HFF-Myc (cell line): ENCODE data around the gene ARFGAP1.

ENCODE experiments used
- DNase-seq: peaks from one replicate; pipeline ENCODE4 v3.0.0-alpha.2; 2011; ENCODE audit warnings: low read depth; ENCODE audit errors: extremely low read depth
- H3K4me3 ChIP-seq: replicated peaks from 2 replicates; pipeline ENCODE4 v1.5.1; 2011; ENCODE audit warnings: low read depth, mild to moderate bottlenecking, control low read depth, low read length
- TF ChIP-seq, protein P1 (sequence below): IDR thresholded peaks from 2 replicates; pipeline ENCODE4 v1.5.1; 2012; ENCODE audit warnings: mild to moderate bottlenecking, low read depth, low read length, control low read depth; ENCODE audit errors: missing control alignments

ARFGAP1 gene

DNA sequence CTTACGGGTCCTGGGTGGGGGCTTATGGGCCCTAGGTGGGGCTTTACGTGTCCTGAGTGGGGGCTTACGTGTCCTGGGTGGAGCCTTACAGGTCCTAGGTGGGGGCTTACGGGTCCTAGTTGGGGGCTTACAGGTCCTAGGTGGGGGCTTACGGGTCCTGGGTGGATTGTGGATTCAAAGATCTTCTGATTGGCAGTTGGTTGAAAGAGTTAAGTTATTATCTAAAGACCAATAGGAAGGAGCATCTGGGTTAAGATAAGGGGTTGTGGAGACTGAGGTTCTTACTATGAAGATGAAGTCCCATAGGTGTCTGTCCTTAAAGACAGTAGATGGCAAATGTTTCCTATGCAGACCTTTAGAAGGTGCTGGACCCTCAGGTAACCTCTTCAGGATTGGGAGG lies 45.4 kb upstream of the ARFGAP1 start:
- no peak for DNase-seq
- no peak overlapping the region for H3K4me3 ChIP-seq
- TF ChIP-seq, protein P1, sequence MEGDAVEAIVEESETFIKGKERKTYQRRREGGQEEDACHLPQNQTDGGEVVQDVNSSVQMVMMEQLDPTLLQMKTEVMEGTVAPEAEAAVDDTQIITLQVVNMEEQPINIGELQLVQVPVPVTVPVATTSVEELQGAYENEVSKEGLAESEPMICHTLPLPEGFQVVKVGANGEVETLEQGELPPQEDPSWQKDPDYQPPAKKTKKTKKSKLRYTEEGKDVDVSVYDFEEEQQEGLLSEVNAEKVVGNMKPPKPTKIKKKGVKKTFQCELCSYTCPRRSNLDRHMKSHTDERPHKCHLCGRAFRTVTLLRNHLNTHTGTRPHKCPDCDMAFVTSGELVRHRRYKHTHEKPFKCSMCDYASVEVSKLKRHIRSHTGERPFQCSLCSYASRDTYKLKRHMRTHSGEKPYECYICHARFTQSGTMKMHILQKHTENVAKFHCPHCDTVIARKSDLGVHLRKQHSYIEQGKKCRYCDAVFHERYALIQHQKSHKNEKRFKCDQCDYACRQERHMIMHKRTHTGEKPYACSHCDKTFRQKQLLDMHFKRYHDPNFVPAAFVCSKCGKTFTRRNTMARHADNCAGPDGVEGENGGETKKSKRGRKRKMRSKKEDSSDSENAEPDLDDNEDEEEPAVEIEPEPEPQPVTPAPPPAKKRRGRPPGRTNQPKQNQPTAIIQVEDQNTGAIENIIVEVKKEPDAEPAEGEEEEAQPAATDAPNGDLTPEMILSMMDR = no peak

DNA sequence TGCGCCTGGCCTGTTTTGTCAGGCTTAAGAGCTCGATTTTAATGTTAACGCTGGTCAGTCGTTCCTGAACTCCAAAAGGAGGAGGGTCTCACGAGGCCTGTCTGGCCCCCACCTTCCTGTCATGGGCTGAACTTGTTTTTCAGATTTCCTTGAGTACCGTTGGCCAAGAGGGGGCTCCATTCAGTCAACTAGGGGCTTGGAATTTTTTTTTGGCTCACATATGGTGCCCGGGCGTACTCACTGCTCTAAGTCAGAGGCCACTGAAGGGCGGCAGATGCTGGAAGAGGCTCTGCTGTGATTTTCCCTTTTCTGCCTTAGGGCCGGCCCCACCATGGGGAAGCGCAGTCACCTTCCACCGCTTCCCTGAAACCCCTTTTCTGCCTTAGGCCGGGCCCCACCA lies 43.8 kb upstream of the ARFGAP1 start:
- TF ChIP-seq, protein P1 = no peak
- no peak overlapping the region for H3K4me3 ChIP-seq
- DNase-seq = no peak

DNA sequence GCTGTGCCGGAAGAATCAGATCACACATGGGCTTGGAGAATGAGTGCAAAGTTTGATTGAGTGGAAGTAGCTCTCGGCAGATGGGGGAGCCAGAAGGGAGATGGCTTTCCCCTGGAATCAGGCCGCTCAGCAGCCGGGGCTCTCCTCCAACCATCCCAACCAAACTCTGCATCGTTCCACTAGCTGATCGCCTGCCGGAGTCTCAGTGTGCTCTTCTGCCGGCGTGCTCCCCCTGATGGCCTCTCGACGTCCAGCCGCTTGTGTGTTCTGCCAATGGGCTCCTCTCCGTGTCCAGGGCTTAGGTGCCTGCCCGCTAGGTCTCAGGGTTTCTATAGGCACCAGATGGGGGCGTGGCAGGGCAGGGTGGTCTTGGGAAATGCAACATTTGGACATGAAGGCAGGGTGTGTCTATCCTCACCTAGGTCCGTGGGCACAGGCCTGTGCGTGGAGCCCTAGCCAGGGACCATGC lies 41.8 kb upstream of the ARFGAP1 start:
- H3K4me3 ChIP-seq = no peak overlapping the region
- no peak for DNase-seq
- TF ChIP-seq, protein P1 = peak; percentile 56

DNA sequence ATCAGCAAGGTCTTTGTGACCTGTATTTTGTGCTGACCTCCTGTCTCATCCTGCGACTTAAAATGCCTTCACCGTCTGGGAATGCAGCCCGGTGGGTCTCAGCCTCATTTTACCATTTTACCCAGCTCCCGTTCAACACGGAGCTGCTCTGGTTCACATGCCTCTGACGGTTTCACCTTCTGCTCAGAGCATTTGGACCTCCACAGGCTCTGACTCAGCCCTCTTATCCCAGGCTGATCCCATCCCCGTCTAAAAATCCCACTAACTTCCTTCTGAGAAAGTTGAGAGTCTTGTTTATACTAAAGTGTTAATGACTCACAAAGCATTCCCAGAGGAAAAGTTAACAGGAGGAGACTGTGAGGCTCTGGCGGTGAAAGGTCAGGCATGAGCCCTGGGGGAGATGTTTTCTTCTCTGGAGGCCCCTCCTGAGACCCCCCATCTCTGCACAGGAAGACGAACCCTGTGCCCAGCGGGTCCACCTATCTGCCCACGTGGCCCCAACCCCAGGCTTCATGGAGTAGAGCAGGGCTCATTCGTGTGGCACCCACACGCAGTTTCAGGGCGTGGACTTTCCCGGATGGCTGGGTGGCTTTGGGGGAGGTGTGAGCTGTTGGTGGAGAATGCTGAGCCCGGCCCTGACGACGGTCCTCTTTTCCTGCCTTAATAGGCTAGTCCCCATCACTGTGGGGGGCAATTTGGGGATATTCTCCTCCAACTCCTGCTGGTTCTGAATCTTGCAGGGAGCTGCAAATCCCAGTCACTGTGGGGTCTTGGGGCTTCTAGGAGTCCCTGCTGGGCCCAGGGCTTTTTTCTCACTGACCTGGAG lies 40.2 kb upstream of the ARFGAP1 start:
- peak; percentile 70 for DNase-seq
- no peak overlapping the region for H3K4me3 ChIP-seq

DNA sequence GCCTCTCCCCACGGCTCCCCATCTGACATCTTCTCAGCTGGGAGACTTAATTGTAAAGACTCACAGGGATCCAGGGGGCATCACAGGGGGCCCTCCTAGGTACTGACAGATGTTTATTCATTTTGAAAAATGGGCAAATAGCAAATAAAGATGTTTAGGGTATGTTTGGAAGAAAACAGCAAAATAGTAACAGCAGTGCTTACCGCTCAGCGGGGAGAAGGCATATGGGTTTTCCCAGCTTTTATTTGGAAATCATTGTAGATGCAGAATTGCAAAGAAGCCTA lies 39.6 kb upstream of the ARFGAP1 start:
- no peak overlapping the region for H3K4me3 ChIP-seq
- DNase-seq = no peak
- TF ChIP-seq, protein P1 = no peak

More for the DNA sequence above, 40.2 kb upstream of the ARFGAP1 start:
- TF ChIP-seq, protein P1 = no peak

DNA sequence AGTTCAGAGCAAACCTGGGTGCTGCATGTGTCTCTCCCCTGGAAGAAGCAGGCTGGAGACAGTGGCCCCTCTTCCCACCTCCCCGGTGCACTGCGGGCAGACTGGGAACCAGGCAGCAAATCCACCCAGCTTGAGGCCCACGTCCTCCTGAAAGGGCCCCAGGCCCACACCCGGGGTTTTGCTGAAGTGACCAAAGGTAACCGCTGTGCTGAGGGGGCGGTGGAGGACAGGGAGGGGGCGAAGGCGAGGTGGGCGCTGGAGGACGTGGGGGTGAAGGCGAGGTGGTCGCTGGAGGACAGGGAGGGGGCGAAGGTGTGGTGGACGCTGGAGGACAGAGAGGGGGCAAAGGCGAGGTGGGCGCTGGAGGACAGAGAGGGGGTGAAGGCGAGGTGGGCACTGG lies 38.7 kb upstream of the ARFGAP1 start:
- TF ChIP-seq, protein P1 = no peak
- H3K4me3 ChIP-seq = no peak overlapping the region
- DNase-seq = no peak
